ENCODE measurements around the gene NFKBIA.

NFKBIA gene

DNA sequence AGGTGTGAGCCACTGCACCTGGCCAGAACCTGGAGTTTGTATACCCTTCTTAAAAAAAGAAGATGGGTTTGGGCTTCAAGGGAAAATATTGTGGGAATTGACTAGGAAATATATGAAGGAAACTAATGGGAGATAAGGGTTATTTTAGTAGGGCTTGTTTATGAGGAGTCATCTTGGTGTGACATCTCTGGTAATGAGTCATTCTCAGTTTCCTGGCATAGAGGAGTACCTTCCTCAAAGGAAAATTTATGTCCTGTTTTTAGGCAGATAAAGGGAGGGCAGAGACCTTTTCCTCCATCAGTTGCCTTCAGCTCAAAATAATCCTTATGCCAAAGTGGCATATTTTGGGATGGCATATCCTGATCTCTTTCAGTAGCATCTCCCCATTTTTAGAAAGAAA is 30.6 kb upstream of the NFKBIA start:
- Mint-ChIP-seq H3K9me3 (peaks cover 10% of the 10 kb centered on the region), H3K27me3 (ENCODE audit: low read depth, poor library complexity) (no peaks in the 10 kb centered on the region), H3K4me1 (no peaks in the 10 kb centered on the region), H3K4me3 (no peak overlapping the region), H3K27ac (no peak overlapping the region), H3K36me3 (ENCODE audit: low read depth) (no peaks in the 10 kb centered on the region)
- DNase-seq, result no peak
- TF ChIP-seq, protein P1, sequence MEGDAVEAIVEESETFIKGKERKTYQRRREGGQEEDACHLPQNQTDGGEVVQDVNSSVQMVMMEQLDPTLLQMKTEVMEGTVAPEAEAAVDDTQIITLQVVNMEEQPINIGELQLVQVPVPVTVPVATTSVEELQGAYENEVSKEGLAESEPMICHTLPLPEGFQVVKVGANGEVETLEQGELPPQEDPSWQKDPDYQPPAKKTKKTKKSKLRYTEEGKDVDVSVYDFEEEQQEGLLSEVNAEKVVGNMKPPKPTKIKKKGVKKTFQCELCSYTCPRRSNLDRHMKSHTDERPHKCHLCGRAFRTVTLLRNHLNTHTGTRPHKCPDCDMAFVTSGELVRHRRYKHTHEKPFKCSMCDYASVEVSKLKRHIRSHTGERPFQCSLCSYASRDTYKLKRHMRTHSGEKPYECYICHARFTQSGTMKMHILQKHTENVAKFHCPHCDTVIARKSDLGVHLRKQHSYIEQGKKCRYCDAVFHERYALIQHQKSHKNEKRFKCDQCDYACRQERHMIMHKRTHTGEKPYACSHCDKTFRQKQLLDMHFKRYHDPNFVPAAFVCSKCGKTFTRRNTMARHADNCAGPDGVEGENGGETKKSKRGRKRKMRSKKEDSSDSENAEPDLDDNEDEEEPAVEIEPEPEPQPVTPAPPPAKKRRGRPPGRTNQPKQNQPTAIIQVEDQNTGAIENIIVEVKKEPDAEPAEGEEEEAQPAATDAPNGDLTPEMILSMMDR (IDR thresholded peaks at IDR 0.05), result no peak

DNA sequence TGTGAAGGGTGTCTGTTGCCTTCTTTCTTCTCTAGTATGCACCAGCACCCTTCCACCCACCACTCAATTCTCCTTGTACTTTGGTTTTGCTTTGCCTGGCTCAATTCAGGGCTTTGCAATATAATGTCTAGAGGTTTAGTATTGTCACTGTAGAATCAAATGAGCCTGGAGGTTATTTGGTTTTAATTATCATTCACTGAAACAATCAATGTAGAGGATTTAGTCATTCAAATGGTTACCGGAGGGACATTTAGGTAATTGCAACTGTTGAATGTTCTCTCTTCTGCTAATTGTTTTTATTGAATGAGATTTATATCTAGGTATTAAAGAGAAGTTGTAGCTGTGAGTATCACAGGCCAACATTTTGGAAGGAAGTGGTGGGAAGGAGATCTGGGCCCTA is 29.3 kb upstream of the NFKBIA start:
- TF ChIP-seq, protein P1 (IDR thresholded peaks at IDR 0.05), result no peak
- Mint-ChIP-seq H3K4me1 (no peaks in the 10 kb centered on the region), H3K27ac (no peak overlapping the region), H3K4me3 (no peak overlapping the region), H3K27me3 (ENCODE audit: low read depth, poor library complexity) (no peaks in the 10 kb centered on the region), H3K36me3 (ENCODE audit: low read depth) (no peaks in the 10 kb centered on the region), H3K9me3 (peaks cover 10% of the 10 kb centered on the region)
- DNase-seq, result no peak

DNA sequence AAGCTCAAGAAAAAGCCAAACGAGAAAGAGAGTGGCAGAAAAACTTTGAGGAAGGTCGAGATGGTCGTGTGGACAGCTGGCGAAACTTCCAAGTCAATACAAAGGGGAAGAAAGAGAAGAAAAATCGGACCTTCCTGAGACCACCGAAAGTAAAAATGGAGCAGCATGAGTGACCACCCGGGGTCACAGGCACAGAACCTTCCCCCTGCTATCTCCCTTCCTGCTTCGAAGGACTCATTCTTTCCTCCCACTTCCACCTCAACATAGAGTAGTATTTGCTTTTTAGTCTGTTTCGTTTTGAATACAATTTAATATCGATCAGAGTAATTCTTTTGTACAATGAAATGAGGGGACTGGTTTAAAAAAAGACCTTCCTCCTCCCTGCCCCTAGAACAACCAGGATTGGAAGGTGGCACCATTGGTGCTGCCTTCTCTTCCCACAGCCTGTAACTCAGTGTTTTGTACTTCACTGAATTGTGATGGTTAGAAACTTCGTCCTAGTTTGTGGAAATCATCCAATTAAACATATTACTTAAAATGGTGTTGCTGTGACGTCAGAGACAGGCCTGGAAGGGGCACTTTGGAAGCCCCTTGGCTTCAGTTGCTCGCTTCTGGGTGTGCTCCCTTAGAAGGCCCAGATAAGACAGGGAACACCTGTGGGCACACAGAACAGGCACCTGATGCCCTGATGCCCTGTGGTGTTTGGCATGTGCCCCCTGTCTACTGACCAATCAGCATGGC is 26.1 kb upstream of the NFKBIA start:
- DNase-seq, result no peak
- Mint-ChIP-seq H3K36me3 (ENCODE audit: low read depth) (no peaks in the 10 kb centered on the region), H3K27ac (no peak overlapping the region), H3K9me3 (peaks cover 7% of the 10 kb centered on the region), H3K4me3 (no peak overlapping the region), H3K27me3 (ENCODE audit: low read depth, poor library complexity) (peaks cover 2% of the 10 kb centered on the region), H3K4me1 (no peaks in the 10 kb centered on the region)
- TF ChIP-seq, protein P1 (IDR thresholded peaks at IDR 0.05), result no peak

DNA sequence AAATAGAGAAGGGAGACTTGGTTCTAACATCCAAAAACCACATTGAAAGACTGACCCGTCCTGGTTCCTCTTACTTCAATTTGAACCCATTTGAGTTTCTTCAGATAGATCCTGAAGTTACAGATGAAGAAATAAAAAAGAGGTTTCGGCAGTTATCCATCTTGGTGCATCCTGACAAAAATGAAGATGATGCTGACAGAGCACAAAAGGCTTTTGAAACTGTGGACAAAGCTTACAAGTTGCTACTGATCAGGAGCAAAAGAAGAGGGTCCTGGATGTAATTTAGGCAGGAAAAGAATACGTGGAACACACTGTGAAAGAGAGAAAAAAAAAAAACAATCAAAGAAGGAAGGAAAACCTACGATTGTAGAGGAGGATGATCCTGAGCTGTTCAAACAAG is 25.4 kb upstream of the NFKBIA start:
- Mint-ChIP-seq H3K27ac (no peak overlapping the region), H3K4me3 (no peak overlapping the region), H3K4me1 (no peaks in the 10 kb centered on the region), H3K27me3 (ENCODE audit: low read depth, poor library complexity) (peaks cover 2% of the 10 kb centered on the region), H3K9me3 (peaks cover 2% of the 10 kb centered on the region), H3K36me3 (ENCODE audit: low read depth) (no peaks in the 10 kb centered on the region)
- TF ChIP-seq, protein P1 (IDR thresholded peaks at IDR 0.05), result no peak
- no peak for DNase-seq

DNA sequence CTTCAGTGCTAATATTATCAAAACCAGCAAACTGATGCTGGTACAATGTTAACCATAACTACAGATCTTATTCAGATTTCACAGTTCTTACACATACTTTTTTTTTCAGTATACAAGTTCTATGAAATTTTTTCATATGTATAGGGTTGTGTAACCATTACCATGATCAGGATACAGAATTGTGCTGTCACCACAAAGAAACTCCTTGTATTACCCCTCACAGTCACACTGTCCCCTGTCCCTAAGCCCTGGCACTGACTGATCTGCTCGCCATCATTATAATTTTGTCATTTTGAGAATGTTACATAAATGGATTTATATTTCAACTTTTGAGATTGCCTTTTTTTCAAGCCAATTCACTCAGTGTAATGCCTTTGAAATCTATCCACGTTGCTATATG is 21.3 kb upstream of the NFKBIA start:
- Mint-ChIP-seq H3K9me3 (peaks cover 8% of the 10 kb centered on the region), H3K27me3 (ENCODE audit: low read depth, poor library complexity) (peaks cover 12% of the 10 kb centered on the region), H3K36me3 (ENCODE audit: low read depth) (no peaks in the 10 kb centered on the region), H3K4me3 (no peak overlapping the region), H3K4me1 (no peaks in the 10 kb centered on the region), H3K27ac (no peak overlapping the region)
- no peak for DNase-seq
- TF ChIP-seq, protein P1 (IDR thresholded peaks at IDR 0.05), result no peak

DNA sequence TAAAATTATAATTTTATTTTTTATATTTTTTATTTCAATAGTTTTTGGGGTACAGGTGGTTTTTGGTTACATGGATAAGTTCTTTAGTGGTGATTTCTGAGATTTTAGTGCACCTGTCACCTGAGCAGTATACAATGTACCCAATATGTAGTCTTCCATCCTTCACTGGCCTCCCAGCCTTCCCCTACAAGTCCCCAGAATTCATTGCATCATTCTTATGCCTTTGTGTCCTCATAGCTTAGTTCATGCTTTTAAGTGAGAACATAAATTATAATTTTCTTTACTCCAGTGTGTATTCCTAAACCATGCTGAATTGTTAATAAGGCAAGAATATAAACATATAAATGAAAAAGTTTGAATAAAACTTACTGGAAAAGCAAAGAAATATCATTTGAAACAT is 19.1 kb upstream of the NFKBIA start:
- Mint-ChIP-seq H3K27me3 (ENCODE audit: low read depth, poor library complexity) (peaks cover 16% of the 10 kb centered on the region), H3K27ac (no peak overlapping the region), H3K4me3 (no peak overlapping the region), H3K9me3 (peaks cover 8% of the 10 kb centered on the region), H3K4me1 (no peaks in the 10 kb centered on the region), H3K36me3 (ENCODE audit: low read depth) (no peaks in the 10 kb centered on the region)
- TF ChIP-seq, protein P1 (IDR thresholded peaks at IDR 0.05), result no peak
- DNase-seq, result no peak
